MM.1S (cell line): ENCODE data around the gene SEMA4F.

Source experiments
- DNase-seq: peaks from one replicate; pipeline ENCODE4 v3.0.0-alpha.2; 2015
- H2AFZ ChIP-seq: fragments of 300-600 bp; sonication (generic); 2 replicates; pipeline ENCODE4 v1.6.0; 2016; ENCODE audit warnings: antibody characterized with exemption, low read length
- H3F3A ChIP-seq: fragments of 300-600 bp; sonication (generic); 2 replicates; pipeline ENCODE4 v1.6.1; 2016; ENCODE audit warnings: mild to moderate bottlenecking, antibody characterized with exemption, low read length, moderate library complexity, mixed read lengths; ENCODE audit not compliant: insufficient read depth
- H3K27ac ChIP-seq: fragments of 300-600 bp; sonication (generic); 2 replicates; pipeline ENCODE4 v1.5.1; 2016; ENCODE audit warnings: mild to moderate bottlenecking, low read length
- H3K27me3 ChIP-seq: fragments of 300-600 bp; sonication (generic); replicated peaks from 2 replicates; pipeline ENCODE4 v1.6.0; 2016; ENCODE audit warnings: low read length; ENCODE audit not compliant: insufficient read depth
- H3K36me3 ChIP-seq: fragments of 300-600 bp; sonication (generic); replicated peaks from 2 replicates; pipeline ENCODE4 v1.6.1; 2016; ENCODE audit warnings: mild to moderate bottlenecking, low read length, mixed read lengths; ENCODE audit not compliant: insufficient read depth
- H3K4me1 ChIP-seq: fragments of 300-600 bp; sonication (generic); 2 replicates; pipeline ENCODE4 v1.6.1; 2016; ENCODE audit warnings: low read length, mixed read lengths
- H3K4me2 ChIP-seq: fragments of 300-600 bp; sonication (generic); 2 replicates; pipeline ENCODE4 v1.6.0; 2016; ENCODE audit warnings: low read depth, low read length
- H3K4me3 ChIP-seq: fragments of 300-600 bp; sonication (generic); 2 replicates; pipeline ENCODE4 v1.5.1; 2016; ENCODE audit warnings: low read length, mixed read lengths
- H3K79me2 ChIP-seq: fragments of 300-600 bp; sonication (generic); 2 replicates; pipeline ENCODE4 v1.6.1; 2016; ENCODE audit warnings: mixed run types, low read length, mixed read lengths
- H3K9ac ChIP-seq: fragments of 300-600 bp; sonication (generic); 2 replicates; pipeline ENCODE4 v1.6.1; 2016; ENCODE audit warnings: low read length, mixed read lengths
- H3K9me2 ChIP-seq: fragments of 300-600 bp; sonication (generic); replicated peaks from 2 replicates; pipeline ENCODE4 v1.6.1; 2016; ENCODE audit warnings: mild to moderate bottlenecking, low read length, mixed read lengths; ENCODE audit not compliant: insufficient read depth
- H3K9me3 ChIP-seq: fragments of 300-600 bp; sonication (generic); replicated peaks from 2 replicates; pipeline ENCODE4 v1.6.1; 2016; ENCODE audit warnings: mild to moderate bottlenecking, low read length, mixed read lengths; ENCODE audit not compliant: insufficient read depth
- H4K20me1 ChIP-seq: fragments of 300-600 bp; sonication (generic); 2 replicates; pipeline ENCODE4 v1.6.1; 2016; ENCODE audit warnings: mild to moderate bottlenecking, low read length, moderate library complexity, mixed read lengths; ENCODE audit not compliant: insufficient read depth
- EZH2 ChIP-seq: fragments of 300-600 bp; sonication (generic); optimal IDR thresholded peaks from 2 replicates; pipeline ENCODE3; 2017; ENCODE audit warnings: low read depth, mild to moderate bottlenecking, antibody characterized with exemption, low read length, mixed read lengths
- EZH2phosphoT487 ChIP-seq: fragments of 300-600 bp; sonication (generic); IDR thresholded peaks from 2 replicates; pipeline ENCODE4 v1.6.1; 2018; ENCODE audit warnings: antibody characterized with exemption, low read length
- TF ChIP-seq, protein P1 (sequence below): fragments of 300-600 bp; sonication (generic); IDR thresholded peaks from 2 replicates; pipeline ENCODE4 v1.5.1; 2016; ENCODE audit warnings: antibody characterized with exemption, low read length, mixed read lengths

SEMA4F gene

DNA sequence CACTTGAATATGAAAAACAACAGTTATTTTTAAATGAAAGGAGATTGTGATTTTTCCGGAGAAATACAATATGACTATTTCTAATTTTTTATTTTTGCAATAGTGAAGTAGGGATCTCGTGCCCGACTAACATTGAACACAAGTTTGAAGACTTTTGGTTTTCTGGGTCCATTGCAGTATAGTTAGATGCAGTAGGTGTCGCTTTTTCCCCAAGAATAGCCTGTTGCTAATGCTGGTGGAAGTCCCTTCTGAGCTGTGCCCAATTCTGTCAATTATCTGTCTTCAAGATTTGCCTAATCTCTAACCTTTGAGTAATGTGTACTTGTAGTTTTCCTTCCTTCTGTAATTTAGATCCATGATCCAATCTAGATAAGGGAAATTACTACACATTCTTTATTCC lies 36.5 kb downstream of the SEMA4F start:
- no peaks in the 10 kb centered on the region for H3K27me3 ChIP-seq
- no peaks in the 10 kb centered on the region for H3F3A ChIP-seq
- no peaks in the 10 kb centered on the region for H3K79me2 ChIP-seq
- no peak overlapping the region for H3K9ac ChIP-seq
- H3K36me3 ChIP-seq = no peaks in the 10 kb centered on the region
- H3K4me2 ChIP-seq = no peak overlapping the region
- H3K4me3 ChIP-seq = no peak overlapping the region
- no peaks in the 10 kb centered on the region for H3K9me3 ChIP-seq
- TF ChIP-seq, protein P1, sequence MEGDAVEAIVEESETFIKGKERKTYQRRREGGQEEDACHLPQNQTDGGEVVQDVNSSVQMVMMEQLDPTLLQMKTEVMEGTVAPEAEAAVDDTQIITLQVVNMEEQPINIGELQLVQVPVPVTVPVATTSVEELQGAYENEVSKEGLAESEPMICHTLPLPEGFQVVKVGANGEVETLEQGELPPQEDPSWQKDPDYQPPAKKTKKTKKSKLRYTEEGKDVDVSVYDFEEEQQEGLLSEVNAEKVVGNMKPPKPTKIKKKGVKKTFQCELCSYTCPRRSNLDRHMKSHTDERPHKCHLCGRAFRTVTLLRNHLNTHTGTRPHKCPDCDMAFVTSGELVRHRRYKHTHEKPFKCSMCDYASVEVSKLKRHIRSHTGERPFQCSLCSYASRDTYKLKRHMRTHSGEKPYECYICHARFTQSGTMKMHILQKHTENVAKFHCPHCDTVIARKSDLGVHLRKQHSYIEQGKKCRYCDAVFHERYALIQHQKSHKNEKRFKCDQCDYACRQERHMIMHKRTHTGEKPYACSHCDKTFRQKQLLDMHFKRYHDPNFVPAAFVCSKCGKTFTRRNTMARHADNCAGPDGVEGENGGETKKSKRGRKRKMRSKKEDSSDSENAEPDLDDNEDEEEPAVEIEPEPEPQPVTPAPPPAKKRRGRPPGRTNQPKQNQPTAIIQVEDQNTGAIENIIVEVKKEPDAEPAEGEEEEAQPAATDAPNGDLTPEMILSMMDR = peak; percentile 78
- no peak for TF ChIP-seq EZH2phosphoT487
- TF ChIP-seq EZH2 = no peak
- no peak overlapping the region for H2AFZ ChIP-seq
- no peaks in the 10 kb centered on the region for H3K9me2 ChIP-seq
- no peaks in the 10 kb centered on the region for H3K4me1 ChIP-seq
- H4K20me1 ChIP-seq = no peaks in the 10 kb centered on the region
- peak; percentile 74 for DNase-seq
- H3K27ac ChIP-seq = no peak overlapping the region

DNA sequence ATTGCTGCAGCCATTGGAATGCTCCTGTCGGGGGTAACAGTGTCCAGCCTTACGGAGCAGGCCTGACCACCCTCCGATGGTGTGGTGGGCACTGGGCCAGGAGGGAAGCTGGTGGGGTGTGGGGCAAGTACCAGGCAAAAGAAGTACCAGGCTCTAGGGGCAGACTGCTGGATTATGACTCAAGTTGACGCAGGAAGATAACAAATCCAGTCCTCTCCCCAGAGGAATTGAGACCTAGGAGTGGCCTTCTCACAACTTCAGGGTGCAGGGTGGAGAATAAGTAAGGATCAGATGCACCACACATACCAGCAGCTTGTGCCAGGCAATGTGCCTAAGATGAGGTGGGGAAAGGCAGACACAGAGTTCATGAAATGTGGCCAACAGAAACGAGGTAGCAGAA lies 37.9 kb downstream of the SEMA4F start:
- H3K9ac ChIP-seq = no peak overlapping the region
- H3K27me3 ChIP-seq = no peaks in the 10 kb centered on the region
- no peak for TF ChIP-seq EZH2phosphoT487
- TF ChIP-seq EZH2 = no peak
- TF ChIP-seq, protein P1 = no peak
- H3K4me1 ChIP-seq = no peaks in the 10 kb centered on the region
- H3K79me2 ChIP-seq = no peaks in the 10 kb centered on the region
- no peaks in the 10 kb centered on the region for H3F3A ChIP-seq
- H3K27ac ChIP-seq = no peak overlapping the region
- H3K36me3 ChIP-seq = no peaks in the 10 kb centered on the region
- H2AFZ ChIP-seq = no peak overlapping the region
- DNase-seq = no peak
- no peaks in the 10 kb centered on the region for H4K20me1 ChIP-seq
- H3K4me2 ChIP-seq = no peak overlapping the region
- H3K4me3 ChIP-seq = no peak overlapping the region
- H3K9me2 ChIP-seq = no peaks in the 10 kb centered on the region
- H3K9me3 ChIP-seq = no peaks in the 10 kb centered on the region

DNA sequence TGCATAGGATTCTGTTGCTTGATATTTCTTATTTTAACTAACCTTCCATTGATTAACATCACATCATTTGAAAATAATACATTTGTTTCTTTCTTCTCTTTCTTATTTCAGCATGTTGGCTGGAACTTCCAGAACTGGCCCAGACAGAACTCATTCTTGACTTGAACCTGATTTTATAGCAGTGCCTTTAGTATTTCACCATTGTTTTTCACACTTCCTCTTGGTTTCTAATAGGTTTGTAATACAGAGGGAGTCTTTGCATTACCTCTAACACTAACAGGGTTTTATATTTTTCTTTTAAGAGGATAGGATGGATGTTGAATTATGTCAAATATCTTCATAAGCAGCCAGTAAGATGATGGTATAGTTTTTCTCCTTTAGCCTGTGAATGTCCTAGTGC lies 39.2 kb downstream of the SEMA4F start:
- H2AFZ ChIP-seq = no peak overlapping the region
- no peaks in the 10 kb centered on the region for H3K9me3 ChIP-seq
- no peak overlapping the region for H3K4me3 ChIP-seq
- no peak for DNase-seq
- no peaks in the 10 kb centered on the region for H3K4me1 ChIP-seq
- H3K79me2 ChIP-seq = no peaks in the 10 kb centered on the region
- TF ChIP-seq EZH2 (no peak), EZH2phosphoT487 (no peak)
- TF ChIP-seq, protein P1 = no peak
- H3K27ac ChIP-seq = no peak overlapping the region
- H3K36me3 ChIP-seq = no peaks in the 10 kb centered on the region
- no peak overlapping the region for H3K9ac ChIP-seq
- H3K27me3 ChIP-seq = no peaks in the 10 kb centered on the region
- no peaks in the 10 kb centered on the region for H3F3A ChIP-seq
- H4K20me1 ChIP-seq = no peaks in the 10 kb centered on the region
- H3K9me2 ChIP-seq = no peaks in the 10 kb centered on the region
- H3K4me2 ChIP-seq = no peak overlapping the region
